HG03066 (cell line): ENCODE measurements around the gene MUC16.

Experiments
- ATAC-seq: cut with Tn5 transposase; IDR thresholded peaks from one replicate; pipeline ENCODE4 v1.9.1; 2021; ENCODE audit warnings: low read depth; ENCODE audit not compliant: unreplicated experiment

Gene MUC16

DNA sequence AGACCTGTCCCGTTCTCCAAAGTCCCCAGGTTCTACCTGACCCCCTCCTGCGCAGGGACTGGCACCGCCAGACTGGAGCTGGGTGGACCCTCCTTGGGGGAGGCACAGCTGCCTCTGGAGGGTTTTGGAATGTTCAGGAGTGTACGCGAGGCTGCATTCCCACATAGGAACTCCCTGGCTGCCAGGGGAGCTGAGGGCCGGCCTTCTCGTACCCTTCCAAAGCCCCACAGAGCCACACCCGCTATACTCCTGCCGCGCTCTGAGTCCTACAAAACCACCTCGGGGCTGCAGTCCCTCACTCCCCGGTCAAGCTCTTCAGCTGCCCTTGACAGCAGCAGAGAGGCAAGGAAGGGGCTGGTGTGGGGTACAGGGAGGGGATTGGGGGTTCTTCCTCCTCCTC is 484 bp upstream of the MUC16 start:
- no peak for ATAC-seq

DNA sequence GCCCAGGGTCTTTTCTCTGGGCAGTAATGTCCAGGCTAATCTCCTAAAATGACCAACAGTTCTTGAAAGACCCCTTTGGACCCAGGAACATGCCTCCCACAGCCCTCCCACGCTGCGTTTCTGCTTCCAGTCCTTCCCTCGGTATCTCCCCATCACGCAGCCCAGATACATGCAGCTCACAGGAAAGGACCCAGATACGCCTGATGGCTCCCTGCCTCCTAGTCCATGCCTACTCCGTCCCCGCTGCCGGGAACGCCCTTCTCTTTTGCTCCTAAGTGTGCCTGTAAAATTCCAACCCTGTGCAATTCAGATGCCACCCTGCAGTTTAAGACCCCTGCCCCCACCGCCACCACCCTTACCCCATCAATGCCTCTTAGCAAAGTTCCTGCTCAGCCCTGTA is 778 bp downstream of the MUC16 start:
- no peak for ATAC-seq

DNA sequence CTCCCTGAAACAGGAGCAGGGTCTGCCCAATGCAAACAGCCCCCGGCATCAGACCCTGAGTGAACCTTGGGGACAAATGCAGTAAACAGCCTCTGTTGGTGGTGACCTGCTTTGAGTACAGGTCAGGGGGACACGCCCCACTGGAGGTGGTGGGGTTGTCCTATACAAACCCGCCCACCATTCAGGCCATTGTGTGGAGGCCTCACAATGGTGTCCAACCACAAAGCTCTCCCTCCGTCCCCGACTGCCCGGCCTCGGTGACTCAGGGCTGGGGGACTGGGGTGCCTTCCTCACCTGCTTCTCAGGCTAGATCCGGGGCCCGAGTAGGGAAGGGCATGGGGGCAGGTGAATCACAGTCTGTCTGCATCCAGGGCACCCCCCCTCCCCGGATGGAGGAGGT is 1.5 kb downstream of the MUC16 start:
- no peak for ATAC-seq

DNA sequence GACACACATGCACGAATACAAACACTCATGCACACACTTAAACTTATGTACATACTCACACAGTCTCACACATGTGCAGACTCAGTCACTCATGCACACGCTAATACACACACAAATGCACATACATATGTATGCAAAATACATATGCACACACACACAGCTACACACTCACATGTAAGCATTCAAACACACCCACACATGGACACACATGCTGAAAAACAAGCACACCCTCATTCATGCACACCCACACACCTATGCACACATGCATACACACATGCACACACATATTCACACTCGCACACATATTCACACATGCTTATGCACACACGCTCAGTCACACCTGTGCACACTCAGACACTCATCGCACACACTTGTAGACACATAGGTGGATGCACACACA is 9.3 kb downstream of the MUC16 start:
- no peak for ATAC-seq

DNA sequence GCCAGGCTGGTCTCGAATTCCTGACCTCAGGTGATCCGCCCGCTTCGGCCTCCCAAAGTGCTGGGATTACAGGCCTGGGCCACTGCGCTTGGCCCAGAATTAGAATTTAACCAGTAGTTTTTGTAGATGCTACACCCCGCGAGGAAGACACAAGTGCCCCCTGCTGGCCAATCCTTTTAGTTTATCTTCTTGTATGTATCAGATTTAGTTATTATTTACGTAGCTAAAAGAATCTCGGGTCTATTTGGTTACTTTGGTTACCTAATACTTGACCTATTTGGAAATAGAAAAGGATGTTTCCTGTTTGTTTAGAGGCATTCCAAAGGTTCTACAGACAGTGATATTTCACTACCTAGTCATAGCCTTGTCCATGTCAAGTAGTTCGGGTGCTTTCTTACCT is 22.0 kb downstream of the MUC16 start:
- no peak for ATAC-seq

DNA sequence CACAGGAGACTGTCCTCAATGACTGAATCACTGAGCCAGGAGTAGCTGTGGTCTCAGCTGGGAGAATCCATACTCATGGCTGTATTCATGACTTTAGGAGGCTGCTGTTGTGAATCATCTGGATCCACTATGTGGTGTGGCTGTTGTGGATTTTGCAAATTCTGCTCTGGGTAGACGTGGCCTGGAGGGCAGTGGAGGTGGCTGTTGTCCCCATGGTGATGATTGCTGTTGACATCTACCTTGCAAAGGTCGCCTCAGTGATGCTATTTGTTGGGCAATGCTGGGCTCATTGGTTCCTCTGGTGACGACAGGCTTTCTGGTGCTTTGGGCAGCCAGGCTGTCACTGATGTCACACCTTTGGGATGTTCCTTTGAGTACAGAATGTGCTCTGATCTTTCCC is 23.9 kb downstream of the MUC16 start:
- no peak for ATAC-seq

DNA sequence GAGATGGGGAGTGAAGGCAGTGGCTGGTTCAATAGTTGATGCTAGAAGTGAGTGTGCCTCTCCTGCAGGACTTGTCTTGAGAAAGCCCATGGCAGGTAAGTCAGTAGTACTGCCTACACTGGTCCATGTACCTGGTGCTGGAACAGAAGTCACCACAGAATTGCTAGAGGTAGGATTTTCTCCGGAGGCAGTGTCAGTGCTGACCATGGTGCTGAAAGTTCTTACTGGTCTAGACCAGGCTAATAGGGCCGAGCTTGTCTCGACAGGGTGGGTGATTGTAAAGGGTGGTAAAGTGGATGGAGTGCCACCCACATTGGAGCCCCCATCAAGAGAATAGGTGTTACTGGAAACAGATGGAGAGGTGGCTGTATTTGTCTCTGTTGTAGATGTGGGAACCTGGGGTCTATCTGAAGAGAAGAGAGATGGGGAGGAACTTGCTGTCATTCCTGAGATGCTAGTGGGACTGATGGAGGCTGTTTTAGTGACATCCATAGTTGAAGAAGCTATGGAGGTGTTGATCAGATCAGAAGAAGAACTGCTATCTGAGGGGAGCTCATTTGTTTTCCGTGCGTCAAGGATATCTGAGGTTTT is 36.6 kb downstream of the MUC16 start:
- ATAC-seq, result no peak

DNA sequence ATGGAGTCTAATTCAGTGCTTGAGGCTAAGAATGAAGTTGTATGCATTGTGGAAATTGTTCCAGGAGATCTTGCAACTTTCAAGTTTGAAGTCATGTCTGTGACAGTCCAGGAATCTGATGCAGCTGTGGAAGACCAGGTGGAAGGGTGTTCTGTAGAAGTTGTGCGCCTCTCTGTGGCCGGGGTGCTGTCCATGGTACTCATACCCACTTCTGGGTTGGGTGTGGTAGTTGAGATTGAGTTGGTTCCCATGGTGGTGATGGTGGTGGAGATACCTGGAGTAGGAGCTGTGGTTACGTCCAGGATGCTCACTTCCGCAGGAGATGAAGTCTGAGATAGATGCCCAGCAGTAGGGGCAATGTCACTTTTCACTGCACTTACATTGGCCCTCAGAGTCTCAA is 44.3 kb downstream of the MUC16 start:
- no peak for ATAC-seq
